Stimulated activated CD8-positive, alpha-beta memory T cell treated with anti-CD3 and anti-CD28 coated beads, Interleukin-15, amount 100 ng/mL, for 48 hours (primary cell): ENCODE results near the gene SPR.

Experiments used
- DNase-seq, 2 donors: peaks; one replicate each; pipeline ENCODE4 v3.0.0-alpha.2; 2020; ENCODE audit warnings: low read depth in 2 of 2

SPR gene

DNA sequence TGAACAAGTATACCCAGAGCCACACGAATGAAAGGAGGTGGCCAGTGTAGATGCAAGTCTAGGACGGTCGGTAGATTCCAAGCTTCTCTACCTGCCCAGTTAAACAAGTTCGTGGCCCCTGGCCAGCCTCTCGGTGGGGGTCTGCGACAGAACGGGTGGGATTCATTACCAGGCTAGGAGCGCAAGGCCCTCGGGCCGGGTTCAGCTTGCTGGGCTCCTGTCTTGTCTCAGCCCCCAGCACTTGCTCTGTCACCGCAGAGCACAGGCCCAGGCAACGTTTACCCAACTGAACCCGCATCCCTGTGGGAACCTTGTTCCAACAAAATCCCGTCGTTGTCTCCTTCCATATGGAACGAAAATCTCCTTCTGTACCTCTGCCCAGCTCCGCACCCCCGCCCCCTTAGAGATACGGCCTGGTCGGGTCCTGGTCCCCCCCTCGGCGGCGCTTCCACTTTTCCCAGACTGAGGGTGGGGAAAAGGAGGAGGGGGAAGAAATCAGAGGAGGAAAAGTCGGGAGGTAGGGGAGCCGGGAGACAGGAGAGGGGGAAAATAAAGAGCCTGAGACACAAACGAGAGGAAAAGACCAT lies 28.2 kb downstream of the SPR start:
- DNase-seq = no peak

GRCh38 chr2:72915907-72916742 lies 28.9 kb downstream of the SPR start:
- DNase-seq = no peak

- DNase-seq = no peak
Observed at GRCh38 chr2:72916743-72917137, 29.5 kb downstream of the SPR start.

- DNase-seq = no peak
Observed at GRCh38 chr2:72917138-72917876, 30.1 kb downstream of the SPR start, which contains the start of gene EMX1. Gene EMX1 (plus strand): TSS chr2:72917519. CDS start chr2:72917853, 334 bp downstream.

DNA sequence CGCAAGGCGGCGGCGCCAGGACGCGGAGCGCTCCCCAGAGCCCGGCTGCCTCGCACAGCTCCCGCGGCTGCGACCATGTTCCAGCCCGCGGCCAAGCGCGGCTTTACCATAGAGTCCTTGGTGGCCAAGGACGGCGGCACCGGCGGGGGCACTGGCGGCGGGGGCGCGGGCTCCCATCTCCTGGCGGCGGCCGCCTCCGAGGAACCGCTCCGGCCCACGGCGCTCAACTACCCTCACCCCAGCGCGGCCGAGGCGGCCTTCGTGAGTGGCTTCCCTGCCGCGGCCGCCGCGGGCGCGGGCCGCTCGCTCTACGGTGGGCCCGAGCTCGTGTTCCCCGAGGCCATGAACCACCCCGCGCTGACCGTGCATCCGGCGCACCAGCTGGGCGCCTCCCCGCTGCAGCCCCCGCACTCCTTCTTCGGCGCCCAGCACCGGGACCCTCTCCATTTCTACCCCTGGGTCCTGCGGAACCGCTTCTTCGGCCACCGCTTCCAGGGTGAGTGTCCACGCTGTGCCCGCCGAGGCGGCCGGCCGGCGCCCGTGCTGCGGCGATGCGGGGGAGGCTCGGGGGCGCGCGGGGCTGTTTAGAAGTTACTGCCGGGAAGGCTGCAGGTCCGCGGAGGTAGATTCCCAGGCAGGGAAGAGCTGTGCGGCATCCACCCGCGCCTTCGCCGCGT lies 30.8 kb downstream of the SPR start:
- DNase-seq = no peak

DNA sequence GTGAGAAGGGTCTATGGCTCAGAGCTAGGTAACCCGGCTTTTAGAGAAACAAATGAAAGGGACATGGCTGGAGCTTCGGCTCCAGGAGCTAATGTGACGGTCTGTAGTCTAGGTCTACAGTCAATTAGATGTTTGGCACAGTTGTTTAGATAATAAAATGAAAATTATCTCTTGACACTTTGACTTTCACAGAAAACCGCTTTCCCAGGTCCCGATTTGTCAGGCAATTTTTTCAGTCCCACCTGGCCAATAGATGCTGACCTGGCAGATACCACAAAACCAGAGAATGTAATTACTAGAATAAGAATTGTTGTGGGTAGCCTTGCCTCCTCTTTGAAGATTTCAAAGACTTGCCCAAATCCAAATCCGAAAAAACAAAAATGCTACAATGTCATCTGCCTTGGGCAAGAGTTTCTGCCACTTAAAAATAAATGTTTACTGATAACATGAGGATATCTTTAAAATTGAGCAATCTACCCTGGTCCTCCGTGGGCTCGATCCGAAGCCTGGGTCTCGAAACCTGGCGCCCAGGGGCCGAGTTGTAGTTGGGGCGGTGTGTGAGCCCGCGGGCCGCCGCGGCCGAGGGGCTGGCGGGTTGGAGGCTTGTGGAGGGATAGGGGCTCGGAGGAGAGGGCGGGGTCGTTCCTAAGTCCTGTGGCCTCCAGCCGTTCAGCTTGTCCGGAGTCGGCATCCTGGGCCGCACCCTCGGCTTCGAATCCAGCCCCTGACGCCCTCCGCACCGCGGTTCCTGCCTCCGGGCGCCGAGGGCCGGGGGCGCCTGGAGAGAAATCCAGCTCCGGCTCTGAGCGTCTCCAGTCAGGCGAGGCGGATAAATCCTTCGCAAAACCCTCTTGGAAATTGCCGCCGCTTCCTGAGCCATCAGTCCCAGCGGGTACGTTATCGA lies 32.5 kb downstream of the SPR start:
- DNase-seq = no peak

DNA sequence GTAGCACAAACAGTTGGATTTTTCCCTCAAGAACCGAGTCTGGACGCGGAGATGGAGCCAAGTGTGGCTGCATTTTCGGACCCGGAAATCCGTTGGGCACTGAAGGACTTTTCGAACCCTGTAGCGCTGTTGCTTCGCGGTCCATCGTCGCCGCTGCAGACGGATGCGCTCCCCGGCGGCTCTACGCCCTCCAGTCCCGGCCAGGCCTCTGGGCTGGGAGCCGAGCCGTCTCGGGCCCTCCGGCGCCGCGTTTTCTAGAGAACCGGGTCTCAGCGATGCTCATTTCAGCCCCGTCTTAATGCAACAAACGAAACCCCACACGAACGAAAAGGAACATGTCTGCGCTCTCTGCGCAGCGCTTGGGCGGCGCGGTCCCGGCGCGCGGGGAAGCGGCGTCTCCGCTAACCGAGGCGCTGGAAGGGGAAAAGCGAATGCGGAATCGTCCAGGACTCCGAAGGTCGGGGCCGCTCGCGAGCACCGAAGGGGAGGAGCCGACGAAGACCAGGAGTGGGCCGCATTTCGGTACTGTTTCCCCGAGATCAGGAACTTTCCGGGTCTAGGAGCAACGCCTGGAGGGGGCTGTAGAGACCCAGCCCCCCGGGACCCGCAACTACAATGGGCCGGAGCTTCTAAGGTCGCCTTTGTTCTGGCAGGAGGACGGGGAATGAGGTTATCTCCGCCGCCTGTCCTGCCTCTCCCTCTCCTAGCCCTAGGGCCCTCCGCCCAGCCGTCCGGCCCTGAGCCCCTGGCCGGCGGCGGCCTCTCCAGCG lies 33.3 kb downstream of the SPR start:
- no peak for DNase-seq

- DNase-seq = no peak
Observed at GRCh38 chr2:72921088-72921851, 34.1 kb downstream of the SPR start.

GRCh38 chr2:72921853-72922252 lies 34.6 kb downstream of the SPR start:
- DNase-seq = no peak

DNA sequence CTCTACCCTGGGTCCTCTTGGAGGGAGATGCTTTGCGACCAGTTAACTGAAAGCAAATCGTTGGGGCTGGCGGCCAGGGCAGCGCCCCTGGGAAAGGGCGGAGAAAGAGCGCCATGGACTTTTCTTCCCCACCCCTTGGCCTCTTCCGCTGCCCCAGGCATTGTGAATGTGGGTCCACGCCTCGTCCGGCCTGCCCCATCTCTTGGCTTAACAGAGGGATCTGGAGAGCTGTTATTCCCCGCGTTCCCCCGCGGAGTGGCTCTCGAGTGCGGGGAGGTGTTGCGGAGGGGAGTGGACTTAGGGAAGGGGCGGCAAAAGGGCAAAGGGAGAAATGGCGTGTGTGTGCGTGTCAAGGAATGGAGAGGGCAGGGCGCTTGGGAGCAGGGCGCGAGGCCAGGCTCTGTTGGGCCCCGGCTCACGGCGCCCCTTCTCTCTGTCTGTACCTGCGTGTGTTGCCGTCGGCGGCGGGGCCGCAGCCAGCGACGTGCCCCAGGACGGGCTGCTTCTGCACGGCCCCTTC lies 36.7 kb downstream of the SPR start:
- DNase-seq = no peak

DNA sequence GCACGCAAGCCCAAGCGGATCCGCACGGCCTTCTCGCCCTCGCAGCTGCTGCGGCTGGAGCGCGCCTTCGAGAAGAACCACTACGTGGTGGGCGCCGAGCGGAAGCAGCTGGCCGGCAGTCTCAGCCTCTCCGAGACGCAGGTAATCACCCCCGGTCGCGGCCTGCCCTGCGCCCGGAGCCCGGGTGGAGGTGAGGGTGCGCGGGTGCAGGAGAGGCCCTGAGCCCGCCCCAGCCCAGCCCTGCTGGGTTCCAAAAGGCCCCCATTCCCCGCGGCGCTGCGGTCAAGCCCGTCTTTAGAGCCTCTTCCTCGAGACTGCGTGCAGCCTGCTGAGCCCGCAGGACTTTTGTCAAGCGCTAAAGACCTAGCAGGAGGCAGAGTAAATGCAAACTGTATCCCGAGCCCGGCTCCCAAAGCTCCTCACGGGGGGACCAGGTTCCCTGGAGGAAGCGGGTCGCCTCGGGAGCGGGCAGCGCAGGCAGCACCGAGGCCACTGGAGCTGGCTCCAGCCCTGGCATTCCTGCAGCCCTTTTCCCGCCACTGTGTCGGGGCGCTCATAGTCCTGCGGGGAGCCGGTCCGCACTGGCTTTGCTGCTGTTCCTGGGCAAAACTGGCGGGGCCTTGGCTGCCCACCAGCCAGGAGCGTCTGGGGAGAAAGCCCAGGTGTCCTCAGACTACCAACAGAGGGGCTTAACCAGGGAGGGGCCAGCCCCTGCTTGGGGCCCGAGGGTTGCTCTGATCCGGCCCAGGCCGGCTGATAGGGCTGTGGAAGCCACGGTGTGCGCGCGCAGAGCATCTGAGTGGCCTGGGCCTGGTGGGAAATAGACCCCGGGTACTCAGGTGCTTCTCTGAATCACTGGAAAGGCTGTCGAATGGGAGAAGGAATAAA lies 37.4 kb downstream of the SPR start:
- DNase-seq = no peak

DNA sequence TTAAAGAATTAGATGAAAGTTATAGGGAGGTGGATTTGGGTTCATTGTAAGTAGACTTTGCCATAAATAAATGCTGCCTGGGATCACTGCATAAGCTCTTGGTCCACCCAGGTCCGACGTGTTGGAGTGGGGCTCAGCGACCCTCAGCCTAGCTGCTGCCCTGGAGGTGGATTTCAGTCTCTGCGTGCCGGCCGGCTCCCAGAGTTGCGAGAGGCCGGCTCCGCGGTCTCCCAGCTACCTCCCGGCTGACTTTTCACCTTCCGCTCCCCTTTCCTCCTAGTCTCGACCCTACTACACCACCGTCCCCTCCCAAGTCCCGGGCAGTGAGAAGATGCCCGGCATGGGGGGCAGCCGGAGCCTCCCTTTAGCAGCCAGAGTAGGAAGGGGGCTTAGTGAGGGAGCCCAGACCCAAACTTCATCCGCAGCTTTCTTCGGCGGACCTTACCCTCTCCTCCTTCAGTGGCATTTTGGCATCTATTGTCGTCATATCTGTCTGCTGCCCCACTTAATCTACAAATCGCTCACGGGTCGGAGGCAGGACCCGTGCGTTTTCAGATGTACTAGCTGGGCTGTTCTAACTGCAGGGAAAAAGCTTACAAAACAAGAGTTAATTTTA lies 38.2 kb downstream of the SPR start:
- DNase-seq = no peak

- DNase-seq = no peak
Observed at GRCh38 chr2:72926368-72926767, 39.2 kb downstream of the SPR start.

DNA sequence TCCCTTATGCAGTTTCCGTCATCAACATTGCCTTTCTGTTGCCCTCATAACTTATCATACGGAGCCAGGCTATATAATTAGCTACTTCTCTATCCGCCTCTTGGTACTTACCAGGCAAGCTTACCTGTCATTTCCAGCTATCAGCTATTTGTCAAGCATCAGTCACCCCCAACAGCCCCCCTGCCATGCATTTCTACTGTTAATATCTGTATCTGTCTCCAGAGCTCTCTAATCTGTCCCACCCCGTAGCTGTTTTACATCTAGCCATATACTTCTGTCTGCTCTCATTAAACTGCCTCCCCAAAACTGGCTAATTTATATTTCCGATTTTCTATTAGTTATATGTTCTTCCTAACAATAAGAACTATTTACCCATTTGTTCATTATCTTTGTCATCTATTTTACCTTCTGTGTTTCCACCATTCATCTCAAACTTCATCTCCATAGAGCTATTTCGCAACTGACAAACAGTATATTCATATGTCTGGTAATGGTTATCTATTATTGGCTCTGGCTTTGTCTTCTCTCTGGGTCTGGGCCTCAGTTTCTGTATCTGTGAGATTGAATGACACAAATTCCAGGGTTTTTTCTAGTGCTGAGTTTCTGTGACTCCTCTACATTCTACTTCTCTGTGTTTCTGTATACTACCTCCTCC lies 39.7 kb downstream of the SPR start:
- no peak for DNase-seq

DNA sequence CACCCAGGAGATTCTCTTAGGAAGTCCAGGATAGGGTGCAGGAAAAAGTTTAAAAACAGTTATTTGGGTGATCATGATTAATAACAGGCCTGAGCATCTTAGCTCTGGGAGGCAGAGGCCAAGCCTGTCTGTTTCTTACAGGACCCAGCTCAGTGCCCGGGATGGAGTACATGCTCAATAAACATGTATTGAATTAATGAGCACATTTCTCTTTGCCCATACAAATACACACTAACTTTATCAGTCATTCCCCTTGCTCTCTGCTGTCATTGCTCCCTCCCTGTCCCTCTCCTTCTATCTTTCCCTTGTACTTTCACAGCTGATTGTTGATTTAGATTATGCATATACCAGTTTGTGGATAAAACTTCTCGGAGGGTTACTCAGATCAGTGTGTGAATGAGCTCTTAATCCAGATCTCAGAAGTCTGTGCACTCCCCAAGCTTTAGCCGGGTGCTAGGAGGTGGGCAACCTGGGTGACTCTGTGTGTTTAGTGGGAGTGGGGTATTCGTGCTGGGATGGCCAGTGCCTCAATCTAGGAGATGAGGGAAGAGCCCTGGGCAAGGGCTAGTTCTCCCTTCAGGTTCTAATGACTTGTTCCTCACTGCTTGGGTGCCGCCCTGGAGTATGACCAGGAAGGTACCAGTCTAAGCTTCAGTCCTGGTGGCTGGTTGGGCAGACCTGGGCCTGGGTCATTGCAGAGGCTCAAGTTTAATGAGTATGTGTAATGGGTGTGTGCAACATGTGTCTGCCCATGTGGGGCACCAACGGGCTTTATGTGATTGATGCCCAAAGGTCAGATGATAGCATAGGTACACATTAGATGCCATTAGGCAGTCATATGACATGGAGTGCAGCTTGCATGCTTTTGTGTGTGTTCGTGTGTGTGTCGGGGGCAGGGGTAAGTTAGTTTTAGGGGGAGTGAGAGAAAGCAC lies 40.7 kb downstream of the SPR start:
- no peak for DNase-seq

- DNase-seq = no peak
Observed at GRCh38 chr2:72929010-72929409, 41.8 kb downstream of the SPR start.
